T-helper 1 cell (primary cell): ENCODE measurements around the gene ARHGAP15.
"Not testable (repeated sequence)": the region's sequence is repeated elsewhere in the genome, so short reads cannot be mapped to it uniquely, and the experiment has no call there.

ENCODE experiments used
- DNase-seq, 5 donors: peaks; one replicate each; pipeline ENCODE4 v3.0.0-alpha.2; 2012 to 2020

Gene ARHGAP15

DNA sequence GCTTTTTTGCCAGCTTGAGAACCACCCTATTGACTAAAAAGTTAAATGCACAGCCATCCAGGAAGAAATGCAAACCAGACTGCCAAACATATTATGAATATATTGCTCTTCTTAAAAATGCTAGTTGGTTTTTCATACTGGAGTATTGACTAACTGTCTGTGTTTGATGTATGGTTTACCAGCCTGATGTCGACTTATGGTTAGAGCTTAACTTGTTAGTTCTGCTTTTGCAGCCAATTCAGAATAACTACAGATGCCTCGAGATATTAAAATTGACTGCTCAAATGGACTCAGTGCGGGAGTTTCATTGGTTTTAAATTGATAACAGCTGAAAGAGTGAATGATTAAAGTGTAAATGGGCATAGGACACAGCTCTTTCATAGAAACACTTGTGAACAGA, 369.8 kb downstream of the ARHGAP15 start:
- no peak for DNase-seq

DNA sequence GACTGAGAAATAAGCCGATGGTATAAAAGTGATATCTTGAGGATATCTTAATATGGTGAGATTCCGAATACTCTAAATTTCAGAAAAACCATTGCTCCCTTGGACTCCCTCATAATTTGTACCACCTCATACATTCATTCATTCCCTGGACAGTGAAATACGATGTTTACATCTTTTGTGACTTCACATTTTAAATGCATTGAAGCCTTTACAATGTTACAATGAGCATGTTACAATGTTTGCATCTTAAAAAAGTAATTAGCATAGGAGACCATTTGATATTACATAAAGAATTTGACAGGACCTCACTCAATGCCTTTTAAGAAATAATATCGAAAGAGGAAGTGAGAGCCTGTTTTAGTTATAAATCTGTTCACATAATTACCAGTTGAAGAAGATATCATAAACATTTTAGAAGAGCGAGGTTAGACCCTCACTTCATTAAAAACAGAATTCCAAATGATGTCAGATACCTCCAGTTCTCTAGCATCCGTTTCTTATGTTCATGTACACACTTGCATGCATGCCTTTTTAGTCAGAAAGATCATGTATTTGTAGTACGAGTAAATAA, 372.0 kb downstream of the ARHGAP15 start:
- DNase-seq = no peak

DNA sequence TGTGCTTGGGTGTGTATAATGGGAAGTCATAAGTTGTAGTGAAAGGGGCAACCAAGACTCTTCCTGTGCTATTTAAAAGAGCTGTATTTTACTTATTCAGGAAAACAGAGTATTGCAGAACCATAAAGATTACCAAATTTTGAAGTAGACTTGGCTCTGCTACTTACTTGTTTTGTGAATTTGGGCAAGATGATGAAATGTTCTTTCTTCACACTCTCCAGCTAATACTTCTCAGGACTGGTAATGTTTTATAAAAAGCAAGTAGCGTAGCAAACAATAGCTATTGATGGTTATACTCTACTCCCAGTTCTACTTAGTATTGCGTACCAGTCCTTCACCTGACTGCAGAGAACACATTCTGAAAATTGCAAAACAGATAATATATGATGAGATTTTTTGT, 374.1 kb downstream of the ARHGAP15 start:
- DNase-seq = no peak

DNA sequence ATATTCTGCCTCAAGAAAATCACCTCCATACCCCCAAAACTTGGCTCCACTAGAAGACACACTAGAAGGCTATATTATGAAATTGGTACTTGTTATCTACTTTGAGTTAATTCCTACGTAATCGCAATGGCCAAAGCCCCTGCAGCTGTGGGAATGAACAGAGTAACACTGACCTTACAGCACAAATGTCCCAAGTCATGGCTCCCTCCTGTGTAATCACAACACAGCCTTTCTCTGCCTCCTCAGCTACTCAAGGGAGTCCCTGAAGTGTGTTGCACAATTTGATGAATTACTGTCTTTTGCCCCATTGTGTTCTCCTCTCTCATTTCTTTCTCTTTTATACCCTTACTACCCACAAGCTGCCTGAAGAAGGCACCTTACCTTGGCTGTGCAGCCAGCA, 375.2 kb downstream of the ARHGAP15 start:
- DNase-seq = no peak

DNA sequence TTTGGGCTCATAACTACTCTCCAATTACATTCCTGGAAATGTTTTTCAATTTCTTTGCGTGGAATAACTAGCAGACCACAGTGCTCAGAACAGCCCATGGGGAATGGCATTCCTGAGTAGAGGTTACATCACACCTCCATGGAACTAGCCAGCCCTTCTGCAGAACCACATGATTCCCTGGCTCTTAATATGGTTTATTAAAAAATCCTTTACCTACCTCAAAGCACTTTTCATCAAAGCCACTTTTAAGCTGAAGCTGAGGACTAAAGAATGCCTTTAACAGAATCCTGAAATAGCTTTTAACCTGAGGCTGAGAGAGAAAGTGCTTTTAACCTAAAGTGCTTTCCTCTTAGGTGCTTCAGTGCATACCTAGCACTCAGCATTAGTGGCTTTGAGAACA, 376.3 kb downstream of the ARHGAP15 start:
- DNase-seq = no peak

GRCh38 chr2:143513081-143513480, 383.9 kb downstream of the ARHGAP15 start:
- peak in 1 of 5 donors; percentile 16 for DNase-seq

DNA sequence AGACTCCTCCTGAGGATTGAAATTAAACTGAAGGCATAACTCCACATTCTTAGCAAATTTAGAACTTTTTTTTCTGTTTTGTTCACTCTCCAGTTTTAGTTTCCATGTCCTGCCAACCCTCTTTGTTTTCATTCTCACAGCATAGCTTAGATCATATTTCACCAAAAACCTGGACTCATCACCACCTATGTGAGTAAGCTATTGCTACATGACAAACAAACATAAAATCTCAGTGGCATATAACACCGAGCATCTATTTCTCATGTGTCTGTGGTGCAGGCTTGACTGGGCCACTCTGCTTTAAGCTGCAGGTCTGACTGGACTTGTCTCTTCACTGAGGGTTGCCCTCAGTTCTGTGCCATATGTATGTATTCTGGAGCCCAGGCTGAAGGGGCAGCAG, 385.2 kb downstream of the ARHGAP15 start:
- no peak for DNase-seq

GRCh38 chr2:143515318-143515717, 386.1 kb downstream of the ARHGAP15 start:
- no peak for DNase-seq

DNA sequence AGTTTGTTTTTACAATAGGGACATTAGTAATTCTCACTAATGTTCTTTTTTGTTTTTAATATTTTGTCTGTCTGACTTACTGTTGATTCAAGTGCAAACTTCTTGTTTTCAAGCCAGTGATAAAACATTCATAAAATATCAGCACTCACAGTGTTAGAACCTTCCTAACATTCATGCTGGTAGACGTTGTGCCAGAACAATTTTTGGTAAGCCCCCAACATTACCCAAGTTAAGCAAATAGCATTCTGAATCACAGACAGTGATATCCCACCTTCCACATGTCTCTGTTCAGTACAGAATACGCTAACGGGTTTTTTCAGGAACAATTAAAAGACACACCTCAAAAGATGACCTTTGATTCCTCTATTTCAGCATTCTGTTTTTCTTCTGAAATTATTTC, 390.3 kb downstream of the ARHGAP15 start:
- no peak for DNase-seq

GRCh38 chr2:143521396-143521795, 392.2 kb downstream of the ARHGAP15 start:
- DNase-seq = no peak

DNA sequence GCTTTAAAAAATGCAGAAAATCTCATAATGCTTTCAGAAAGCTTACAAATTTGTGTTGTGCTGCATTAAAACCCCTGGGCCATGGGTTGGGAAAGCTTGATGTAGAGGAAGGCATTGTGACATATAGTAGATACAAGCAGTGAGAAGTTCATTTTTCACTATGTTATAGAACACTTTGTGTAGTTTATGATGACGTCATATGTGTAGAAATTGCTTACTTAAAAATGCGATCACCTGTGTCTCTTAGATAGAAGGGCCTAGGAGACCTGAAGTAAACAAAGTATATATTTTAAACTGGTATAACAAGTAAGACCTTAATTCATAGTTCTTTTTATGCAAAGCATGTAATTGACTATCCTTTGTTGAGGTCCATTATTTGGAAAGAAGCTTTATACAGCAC, 393.5 kb downstream of the ARHGAP15 start:
- no peak for DNase-seq

GRCh38 chr2:143524119-143524553, 394.9 kb downstream of the ARHGAP15 start:
- no peak for DNase-seq

- no peak for DNase-seq
Measured at GRCh38 chr2:143524559-143525401, 395.6 kb downstream of the ARHGAP15 start.

- DNase-seq = no peak
Measured at GRCh38 chr2:143525402-143525860, 396.2 kb downstream of the ARHGAP15 start.

- no peak for DNase-seq
Measured at GRCh38 chr2:143526498-143526897, 397.3 kb downstream of the ARHGAP15 start.

DNA sequence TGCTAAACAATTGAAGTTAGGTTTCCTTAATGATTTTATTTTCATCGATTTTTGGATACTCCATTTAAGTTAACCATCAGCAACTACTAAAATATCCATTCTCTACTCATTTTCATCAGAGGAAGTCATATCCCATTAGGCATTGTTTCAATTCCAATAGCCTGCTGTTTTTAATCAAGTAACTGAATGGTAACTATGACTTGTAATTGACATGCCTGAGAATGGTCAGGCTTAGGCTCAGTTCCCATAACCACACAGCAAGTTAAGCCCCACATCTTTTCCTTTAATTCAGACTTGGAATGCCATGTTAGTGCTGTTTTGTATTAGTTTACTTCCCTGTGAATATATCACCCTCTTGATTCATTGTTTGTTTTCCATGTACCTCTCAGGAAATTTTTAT, 398.8 kb downstream of the ARHGAP15 start:
- no peak for DNase-seq

DNA sequence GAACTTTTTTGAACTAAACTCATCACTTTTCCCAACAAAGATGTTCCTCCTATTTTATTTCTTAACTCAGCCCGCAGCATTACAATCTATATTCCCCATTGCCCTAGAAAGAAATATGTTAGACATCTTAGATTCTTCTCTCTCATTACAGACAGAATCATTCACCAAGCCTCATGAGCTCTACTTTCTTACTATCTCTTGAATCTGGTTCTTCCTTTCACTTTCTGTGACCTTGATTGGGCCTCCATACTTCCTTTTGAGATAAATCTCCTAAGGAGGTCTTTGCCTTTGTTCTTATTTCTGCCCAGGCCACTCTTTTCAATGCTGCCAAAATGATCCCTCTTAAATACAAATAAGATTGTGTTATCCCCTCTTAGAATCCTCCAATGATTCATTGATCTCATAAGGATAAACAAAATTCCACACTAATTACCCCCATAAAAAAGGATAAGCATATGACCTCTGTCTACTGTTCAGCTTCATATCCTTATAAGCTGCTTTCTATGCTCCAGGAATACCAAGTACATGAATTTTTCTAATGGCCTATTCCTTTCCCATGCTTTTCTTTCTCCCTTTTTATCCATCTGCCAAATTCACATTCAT, 400.0 kb downstream of the ARHGAP15 start:
- no peak for DNase-seq

DNA sequence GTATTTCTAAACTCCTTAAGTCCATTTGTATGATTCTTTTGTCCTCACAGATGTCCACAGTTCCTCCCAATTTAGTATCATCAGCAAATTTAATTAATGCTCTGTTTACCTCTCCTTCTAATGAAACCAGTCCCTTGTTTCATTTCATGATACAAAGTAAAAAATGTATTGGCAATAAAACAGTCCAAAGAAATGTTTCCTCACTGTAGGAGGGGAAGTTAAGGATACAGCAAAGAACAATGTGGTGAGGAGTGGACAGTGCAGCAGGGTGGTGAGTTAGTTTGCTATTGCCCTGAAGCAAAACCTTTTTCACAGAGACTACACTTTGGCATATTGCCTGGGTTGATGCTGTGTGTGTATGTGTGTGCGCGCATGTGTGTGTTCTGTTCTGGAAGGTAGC, 401.5 kb downstream of the ARHGAP15 start:
- DNase-seq = no peak

DNA sequence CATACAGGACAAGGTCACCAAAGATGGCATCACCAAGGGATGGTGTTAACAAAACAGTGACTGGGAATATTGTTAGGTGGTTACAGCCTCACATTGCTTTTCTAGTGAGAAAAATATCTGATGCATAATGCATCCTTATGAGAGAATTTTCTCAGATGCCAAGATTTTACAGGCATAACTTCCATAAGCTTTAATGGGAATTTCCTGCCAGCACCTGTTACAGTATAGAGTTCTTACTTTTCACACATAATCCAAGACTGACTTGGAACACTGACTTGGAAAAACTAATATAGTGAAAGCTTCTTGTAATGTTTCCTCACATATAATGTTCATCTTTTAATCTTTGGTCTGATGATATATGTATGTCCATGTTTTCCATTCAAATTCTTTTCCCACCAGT, 402.8 kb downstream of the ARHGAP15 start:
- DNase-seq = no peak

GRCh38 chr2:143533846-143534245, 404.6 kb downstream of the ARHGAP15 start:
- DNase-seq = no peak

- DNase-seq = no peak
Measured at GRCh38 chr2:143535802-143536201, 406.6 kb downstream of the ARHGAP15 start.

DNA sequence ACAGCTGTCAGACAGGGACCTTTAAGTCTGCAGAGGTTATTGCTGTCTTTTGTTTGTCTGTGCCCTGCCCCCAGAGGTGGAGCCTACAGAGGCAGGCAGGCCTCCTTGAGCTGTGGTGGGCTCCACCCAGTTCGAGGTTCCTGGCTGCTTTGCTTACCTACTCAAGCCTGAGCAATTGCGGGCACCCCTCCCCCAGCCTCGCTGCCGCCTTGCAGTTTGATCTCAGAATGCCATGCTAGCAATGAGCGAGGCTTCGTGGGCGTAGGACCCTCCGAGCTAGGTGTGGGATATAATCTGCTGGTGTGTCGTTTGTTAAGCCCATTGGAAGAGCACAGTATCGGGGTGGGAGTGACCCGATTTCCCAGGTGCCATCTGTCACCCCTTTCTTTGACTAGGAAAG, 412.7 kb downstream of the ARHGAP15 start:
- DNase-seq = not testable (repeated sequence)

DNA sequence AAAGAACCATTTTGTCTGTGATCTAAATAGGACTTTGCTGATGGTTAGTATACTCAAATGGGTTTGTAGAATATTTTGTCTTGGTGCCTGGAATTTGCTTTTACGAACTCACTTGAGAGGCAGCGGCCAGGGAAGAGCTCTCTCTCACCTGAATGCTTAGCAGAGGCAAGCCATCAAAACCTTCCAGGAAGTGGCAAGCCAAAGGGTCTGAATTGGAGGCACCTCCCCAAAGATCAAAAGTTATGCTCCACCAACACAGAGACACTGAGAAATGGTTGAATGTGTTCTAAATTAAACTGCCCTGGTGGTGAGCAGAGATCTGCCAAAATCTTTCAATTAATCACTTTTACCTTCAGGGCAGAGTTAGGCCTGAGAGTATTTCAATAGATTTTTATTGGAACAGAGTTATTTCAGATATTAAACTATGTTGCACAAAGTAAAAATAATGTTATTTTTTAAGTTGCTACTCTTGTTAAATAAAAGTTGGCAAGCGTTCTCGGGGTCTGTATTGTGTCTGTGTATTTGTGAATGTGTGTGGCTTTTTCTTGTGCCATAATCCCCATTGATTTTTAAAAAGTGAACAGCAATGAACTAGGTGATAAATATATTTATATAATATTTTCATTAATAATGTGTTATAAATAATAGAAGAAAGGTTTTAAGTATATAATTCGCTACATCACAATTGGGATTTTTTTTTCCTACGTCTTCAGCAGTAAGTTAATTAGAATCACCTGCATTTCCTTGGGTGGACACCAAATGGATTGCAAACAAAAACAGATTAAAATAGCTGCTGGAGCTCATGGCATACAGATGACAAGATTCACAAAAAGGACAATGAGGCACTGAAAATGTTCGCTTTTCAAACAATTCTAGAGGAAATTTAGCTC, 416.1 kb downstream of the ARHGAP15 start:
- no peak for DNase-seq
